PFSK-1 (cell line): ENCODE measurements around the gene GABPB1.

Experiments
- FOXP2 ChIP-seq: optimal IDR thresholded peaks from 2 replicates; pipeline ENCODE3; 2011; ENCODE audit warnings: borderline replicate concordance, control low read depth, inconsistent platforms; ENCODE audit not compliant: insufficient read depth; ENCODE audit errors: extremely low read length, extremely low read depth
- POLR2AphosphoS5 ChIP-seq: IDR thresholded peaks from 2 replicates; pipeline ENCODE4 v1.6.1; 2012; ENCODE audit warnings: low read depth, mild to moderate bottlenecking, control low read depth, low read length, moderate library complexity
- REST ChIP-seq, 2 experiments: IDR thresholded peaks; 2 replicates each; pipeline versions ENCODE4 v1.6.1 to v1.8.0; 2011 to 2012; ENCODE audit warnings: low read depth in 2 of 2, low read length in 2 of 2, control low read depth in 1 of 2, inconsistent platforms in 1 of 2, mild to moderate bottlenecking in 1 of 2, moderate library complexity in 1 of 2; ENCODE audit not compliant: insufficient read depth in 1 of 2
- SIN3A ChIP-seq: IDR thresholded peaks from 2 replicates; pipeline ENCODE4 v1.6.1; 2012; ENCODE audit warnings: mild to moderate bottlenecking, low read length, moderate library complexity, borderline replicate concordance; ENCODE audit not compliant: insufficient read depth
- TAF1 ChIP-seq: IDR thresholded peaks from 2 replicates; pipeline ENCODE4 v1.6.1; 2012; ENCODE audit warnings: low read length, control low read depth, borderline replicate concordance; ENCODE audit not compliant: insufficient read depth

GRCh38 chr15:50353251-50353974, 1.6 kb downstream of the GABPB1 start:
- TF ChIP-seq POLR2AphosphoS5 (no peak), TAF1 (no peak), REST (IDR thresholded peaks at IDR 0.05; ENCODE audit: insufficient read depth in 1 of 2, low read depth in 2 of 2, low read length in 2 of 2) (no peak), SIN3A (no peak), FOXP2 (no peak)
